ENCODE results near the gene CEACAM7. TPM values are rescaled to one million over a fixed set of nuclear protein-coding genes. Genes with fewer than 3 reads are reported as not detected.

Gene CEACAM7
- total RNA-seq, 1 donor from 2014 or later = not detected

Other genes starting within 250 kb of the CEACAM7 start
- 52.6 and 58.7 TPM in 2 replicates for gene DMAC2, start 248.4 kb downstream of the CEACAM7 start, total RNA-seq
- gene ERICH4, start 245.1 kb downstream of the CEACAM7 start, total RNA-seq = not detected in 2 replicates
- 31.1 and 32.8 TPM in 2 replicates for gene CEACAM21, start 112.1 kb downstream of the CEACAM7 start, total RNA-seq
- gene CEACAM4, start 61.2 kb downstream of the CEACAM7 start, total RNA-seq = not detected in 2 replicates
- gene CEACAM5, start 20.4 kb upstream of the CEACAM7 start, total RNA-seq = not detected in 2 replicates
- not detected in 2 replicates for gene CEACAM6, start 67.3 kb upstream of the CEACAM7 start, total RNA-seq
- not detected in 2 replicates for gene CEACAM3, start 108.3 kb upstream of the CEACAM7 start, total RNA-seq
- gene LYPD4, start 156.4 kb upstream of the CEACAM7 start, total RNA-seq = not detected in 2 replicates
- not detected in 2 replicates for gene DMRTC2, start 156.8 kb upstream of the CEACAM7 start, total RNA-seq
- gene RPS19, start 172.0 kb upstream of the CEACAM7 start, total RNA-seq = 2,909 and 2,931 TPM in 2 replicates
- 2.6 and 2.7 TPM in 2 replicates for gene CD79A, start 189.0 kb upstream of the CEACAM7 start, total RNA-seq
- gene ARHGEF1, start 194.9 kb upstream of the CEACAM7 start, total RNA-seq = 365 and 378 TPM in 2 replicates
- 3.1 and 4.2 TPM in 2 replicates for gene ERFL, start 240.2 kb upstream of the CEACAM7 start, total RNA-seq

Measured in activated CD4-positive, alpha-beta T cell treated with anti-CD3 and anti-CD28 coated beads, Interleukin-2, amount 10 ng/mL, durations not matched to agents 24 days and 14 days (primary cell).